ENCODE data around the gene SLC7A1.

- no peak for TF ChIP-seq POLR2A (IDR thresholded peaks at IDR 0.05)
- TF ChIP-seq, protein P1, sequence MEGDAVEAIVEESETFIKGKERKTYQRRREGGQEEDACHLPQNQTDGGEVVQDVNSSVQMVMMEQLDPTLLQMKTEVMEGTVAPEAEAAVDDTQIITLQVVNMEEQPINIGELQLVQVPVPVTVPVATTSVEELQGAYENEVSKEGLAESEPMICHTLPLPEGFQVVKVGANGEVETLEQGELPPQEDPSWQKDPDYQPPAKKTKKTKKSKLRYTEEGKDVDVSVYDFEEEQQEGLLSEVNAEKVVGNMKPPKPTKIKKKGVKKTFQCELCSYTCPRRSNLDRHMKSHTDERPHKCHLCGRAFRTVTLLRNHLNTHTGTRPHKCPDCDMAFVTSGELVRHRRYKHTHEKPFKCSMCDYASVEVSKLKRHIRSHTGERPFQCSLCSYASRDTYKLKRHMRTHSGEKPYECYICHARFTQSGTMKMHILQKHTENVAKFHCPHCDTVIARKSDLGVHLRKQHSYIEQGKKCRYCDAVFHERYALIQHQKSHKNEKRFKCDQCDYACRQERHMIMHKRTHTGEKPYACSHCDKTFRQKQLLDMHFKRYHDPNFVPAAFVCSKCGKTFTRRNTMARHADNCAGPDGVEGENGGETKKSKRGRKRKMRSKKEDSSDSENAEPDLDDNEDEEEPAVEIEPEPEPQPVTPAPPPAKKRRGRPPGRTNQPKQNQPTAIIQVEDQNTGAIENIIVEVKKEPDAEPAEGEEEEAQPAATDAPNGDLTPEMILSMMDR (IDR thresholded peaks at IDR 0.05 in 4 of 5, conservative IDR thresholded peaks at IDR 0.05 in 1 of 5) = no peak
Measured at GRCh38 chr13:29567411-29567810, 28.1 kb downstream of the SLC7A1 start.
